Keratinocyte (primary cell): ENCODE results near the gene FAM193B. TPM values are rescaled to one million over a fixed set of nuclear protein-coding genes. Genes with fewer than 3 reads are reported as not detected.
A peak's percentile ranks its signal among the peaks of the same experiment; 100 is the strongest.

Experiments
- DNase-seq: peaks from one replicate; pipeline ENCODE4 v3.0.0-alpha.2; 2011; ENCODE audit warnings: low read depth, missing footprints, low spot score
- FAIRE-seq: peaks from 2 replicates; lab custom pipeline; 2011; peaks lifted over from hg19 to GRCh38; lab: Jason Lieb, UNC
- H2AFZ ChIP-seq: 2 replicates; pipeline ENCODE4 v1.6.0; 2012; ENCODE audit warnings: low read length, control low read depth, inconsistent platforms; ENCODE audit not compliant: control insufficient read depth
- H3K27ac ChIP-seq: 2 replicates; pipeline ENCODE4 v1.5.1; 2011; ENCODE audit warnings: low read length; ENCODE audit not compliant: control insufficient read depth, insufficient read depth
- H3K27me3 ChIP-seq: 3 replicates; pipeline ENCODE4 v1.6.0; 2011; ENCODE audit warnings: low read length; ENCODE audit not compliant: control insufficient read depth, insufficient read depth; ENCODE audit errors: extremely low read depth
- H3K36me3 ChIP-seq, 2 experiments: 2 replicates in 1 of 2; 3 replicates in 1 of 2; pipeline ENCODE4 v1.5.1; 2011; ENCODE audit warnings: low read length in 2 of 2, mild to moderate bottlenecking in 1 of 2; ENCODE audit not compliant: control insufficient read depth in 2 of 2, insufficient read depth in 2 of 2; ENCODE audit errors: extremely low read depth in 1 of 2
- H3K4me1 ChIP-seq: 3 replicates; pipeline ENCODE4 v1.5.1; 2011; ENCODE audit warnings: low read length; ENCODE audit not compliant: control insufficient read depth, insufficient read depth; ENCODE audit errors: extremely low read depth
- H3K4me2 ChIP-seq: 3 replicates; pipeline ENCODE4 v1.6.0; 2011; ENCODE audit warnings: low read depth, low read length; ENCODE audit not compliant: control insufficient read depth, insufficient read depth; ENCODE audit errors: extremely low read depth
- H3K4me3 ChIP-seq, 3 experiments: fragments of 200-600 bp in 1 of 3; sonication (generic) in 1 of 3; 2 replicates in 2 of 3; 3 replicates in 1 of 3; pipeline ENCODE4 v1.5.1; 2011 to 2016; ENCODE audit warnings: low read length in 3 of 3, mild to moderate bottlenecking in 3 of 3, control low read depth in 2 of 3, inconsistent platforms in 1 of 3, low read depth in 1 of 3, mixed read lengths in 1 of 3, mixed run types in 1 of 3, moderate library complexity in 1 of 3; ENCODE audit not compliant: control insufficient read depth in 2 of 3, insufficient read depth in 2 of 3; ENCODE audit errors: extremely low read depth in 1 of 3
- H3K79me2 ChIP-seq: 2 replicates; pipeline ENCODE4 v1.6.0; 2012; ENCODE audit warnings: low read length; ENCODE audit not compliant: control insufficient read depth, insufficient read depth
- H3K9ac ChIP-seq: 3 replicates; pipeline ENCODE4 v1.6.0; 2011; ENCODE audit warnings: low read length; ENCODE audit not compliant: control insufficient read depth, insufficient read depth; ENCODE audit errors: extremely low read depth
- H3K9me1 ChIP-seq: 3 replicates; pipeline ENCODE4 v1.6.0; 2011; ENCODE audit warnings: low read length; ENCODE audit not compliant: control insufficient read depth, insufficient read depth; ENCODE audit errors: extremely low read depth
- H3K9me3 ChIP-seq: 2 replicates; pipeline ENCODE4 v1.5.1; 2012; ENCODE audit warnings: low read depth, low read length; ENCODE audit not compliant: control insufficient read depth
- H4K20me1 ChIP-seq: 3 replicates; pipeline ENCODE4 v1.6.0; 2011; ENCODE audit warnings: low read length; ENCODE audit not compliant: control insufficient read depth, insufficient read depth; ENCODE audit errors: extremely low read depth
- CTCF ChIP-seq, 3 experiments: IDR thresholded peaks in 1 of 3; conservative IDR thresholded peaks in 1 of 3; optimal IDR thresholded peaks in 1 of 3; 2 replicates in 2 of 3; 3 replicates in 1 of 3; pipeline versions ENCODE3 to v1.5.1; 2011; ENCODE audit warnings: low read length in 3 of 3, mild to moderate bottlenecking in 3 of 3, moderate library complexity in 2 of 3, control low read depth in 1 of 3, inconsistent platforms in 1 of 3; ENCODE audit not compliant: insufficient read depth in 2 of 3; ENCODE audit errors: extremely low read depth in 1 of 3
- EZH2 ChIP-seq: IDR thresholded peaks from one replicate; pipeline ENCODE4 v1.6.1; 2012; ENCODE audit warnings: inconsistent platforms, mild to moderate bottlenecking, low read length, moderate library complexity
- dilution Hi-C: fragments of 300-500 bp; cut with MboI; formaldehyde crosslinking; loops from one replicate; pipeline ENCODE4 v1.7.0; 2020; ENCODE audit warnings: low sequenced_read_pairs; ENCODE audit not compliant: extremely low pct_ligation_motif_present
- polyA plus RNA-seq, 5 experiments: library from polyadenylated mRNA; depleted of rRNA in 3 of 5; stranded (reverse) in 3 of 5; stranded (forward) in 1 of 5; unstranded in 1 of 5; fragments of >200 nt; gene quantifications; 1 replicate in 1 of 5; 2 replicates in 3 of 5; 3 replicates in 1 of 5; pipeline versions ENCODE4 v1.2.1 to v1.2.3, GENCODE V29; 2011 to 2012; ENCODE audit warnings: missing spikeins in 2 of 5, low read depth in 1 of 5, low replicate concordance in 1 of 5

The FAM193B gene
- polyA plus RNA-seq, 1 donor (not counting 4 experiments of a cell fraction or from before 2014, with no cell fraction given): 27.5 TPM

- Histone ChIP-seq H3K27me3 (no peaks in the 10 kb centered on the region), H3K9me1 (no peaks in the 10 kb centered on the region), H3K9ac (no peak overlapping the region), H3K27ac (no peak overlapping the region), H2AFZ (no peak overlapping the region), H3K79me2 (peaks cover 24% of the 10 kb centered on the region), H3K9me3 (no peaks in the 10 kb centered on the region), H3K4me3 (no peak overlapping the region), H4K20me1 (no peaks in the 10 kb centered on the region), H3K4me1 (peaks cover 15% of the 10 kb centered on the region), H3K4me2 (no peak overlapping the region), H3K36me3 (peaks cover 33 to 34% of the 10 kb centered on the region in 2 experiments)
- FAIRE-seq (no peak), DNase-seq (no peak)
- TF ChIP-seq CTCF (optimal IDR thresholded peaks at IDR 0.05 in 1 of 3, IDR thresholded peaks at IDR 0.05 in 1 of 3, conservative IDR thresholded peaks at IDR 0.05 in 1 of 3; ENCODE audit: extremely low read depth in 1 of 3, insufficient read depth in 2 of 3, low read length in 3 of 3) (no peak), EZH2 (no peak)
- dilution Hi-C loops: no loop called here
These were observed 34.7 kb downstream of the FAM193B start for GRCh38 chr5:177519463-177520235.

GRCh38 chr5:177516601-177517568 is 37.5 kb downstream of the FAM193B start, which contains the start of gene DDX41:
Gene DDX41 (minus strand): TSS chr5:177516961. CDS start chr5:177516945, 16 bp downstream.
- no peaks in the 10 kb centered on the region for H3K9me1 ChIP-seq
- H3K27ac ChIP-seq: peak within 1 kb of the TSS; percentile 68
- peaks cover 29% of the 10 kb centered on the region for H3K79me2 ChIP-seq
- no peak for TF ChIP-seq EZH2
- no peak for TF ChIP-seq CTCF (optimal IDR thresholded peaks at IDR 0.05 in 1 of 3, IDR thresholded peaks at IDR 0.05 in 1 of 3, conservative IDR thresholded peaks at IDR 0.05 in 1 of 3; ENCODE audit: extremely low read depth in 1 of 3, insufficient read depth in 2 of 3, low read length in 3 of 3)
- H3K4me2 ChIP-seq: peak within 1 kb of the TSS; percentile 88
- H2AFZ ChIP-seq: peak within 1 kb of the TSS; percentile 92
- peak within 1 kb of the TSS; percentile 65 to 80 (median 77) for H3K4me3 ChIP-seq
- H3K4me1 ChIP-seq: peaks cover 15% of the 10 kb centered on the region
- H4K20me1 ChIP-seq: no peaks in the 10 kb centered on the region
- peak; percentile 84 for DNase-seq
- H3K9me3 ChIP-seq: no peaks in the 10 kb centered on the region
- dilution Hi-C loops: no loop called here
- peaks cover 32 to 44% of the 10 kb centered on the region in 2 experiments for H3K36me3 ChIP-seq
- H3K27me3 ChIP-seq: no peaks in the 10 kb centered on the region
- peak; percentile 93 for FAIRE-seq
- peak within 1 kb of the TSS; percentile 85 for H3K9ac ChIP-seq
